ENCODE results near the gene NKX3-2.

DNA sequence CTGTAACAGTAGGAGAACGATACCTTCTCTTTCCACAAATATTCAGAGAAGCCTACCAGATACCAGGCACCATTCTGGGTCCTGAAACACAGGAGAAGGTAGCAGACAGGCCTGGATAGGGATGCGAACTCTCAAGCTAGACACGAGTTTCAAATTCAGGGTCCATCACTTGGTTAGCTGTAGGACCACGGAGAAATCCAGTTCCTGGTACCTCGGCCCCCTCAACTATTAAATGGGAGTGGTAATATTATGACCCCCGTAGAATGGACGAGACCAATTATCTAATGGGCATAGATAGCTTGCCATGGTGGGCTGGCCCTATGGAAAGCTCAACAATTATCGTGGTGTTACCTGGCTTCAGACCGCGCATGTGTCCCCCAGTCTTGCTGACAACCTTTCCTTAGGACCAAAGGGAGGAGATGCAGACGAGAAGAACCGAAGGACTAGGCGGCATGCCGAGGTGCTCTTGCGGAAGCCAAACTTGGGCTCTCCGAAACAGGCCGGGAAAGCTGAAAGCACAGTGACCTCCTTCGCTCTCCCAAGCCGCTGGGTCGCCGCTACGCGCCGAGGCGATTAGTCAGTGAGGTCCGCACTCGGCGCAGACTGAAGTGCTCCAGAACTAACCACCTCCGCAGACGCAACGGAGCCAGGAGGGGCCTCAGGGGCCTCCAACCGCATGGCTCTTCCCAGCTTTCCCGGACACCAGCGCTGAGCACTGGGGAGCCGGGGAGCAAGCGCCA, 19.6 kb downstream of the NKX3-2 start:
- TF ChIP-seq ZNF274 (IDR thresholded peaks at IDR 0.05; ENCODE audit: borderline replicate concordance, low read depth, low read length) (no peak), ILF3 (IDR thresholded peaks at IDR 0.05; ENCODE audit: borderline replicate concordance) (no peak), RCOR1 (IDR thresholded peaks at IDR 0.05; ENCODE audit: borderline replicate concordance in 1 of 2, low read depth in 2 of 2, low read length in 2 of 2) (no peak), ETV6 (IDR thresholded peaks at IDR 0.05; ENCODE audit: borderline replicate concordance in 1 of 2, low read depth in 2 of 2, low read length in 1 of 2) (no peak), ETV6 (CRISPR knock-in tag; IDR thresholded peaks at IDR 0.05; ENCODE audit: borderline replicate concordance) (no peak), JUND (IDR thresholded peaks at IDR 0.05; ENCODE audit: borderline replicate concordance, low read depth, low read length) (no peak), JUND (tag; IDR thresholded peaks at IDR 0.05; ENCODE audit: borderline replicate concordance, low read depth, low read length) (no peak), KAT8 (IDR thresholded peaks at IDR 0.05; ENCODE audit: low read depth) (no peak), STAG1 (CRISPR knock-in tag; IDR thresholded peaks at IDR 0.05; ENCODE audit: borderline replicate concordance) (no peak), CREB3 (tag; conservative IDR thresholded peaks at IDR 0.05; ENCODE audit: low read depth) (no peak), SIN3A (IDR thresholded peaks at IDR 0.05; ENCODE audit: borderline replicate concordance in 2 of 2, control insufficient read depth in 1 of 2, low read depth in 2 of 2, low read length in 2 of 2) (no peak), SETDB1 (IDR thresholded peaks at IDR 0.05; ENCODE audit: low read length) (no peak)
